ENCODE data around the gene GLS. TPM values are rescaled to one million over a fixed set of nuclear protein-coding genes. Genes with fewer than 3 reads are reported as not detected.

Gene GLS
- total and polyA plus RNA-seq, 9 of the 15 experiments (the other 6 are each of a cell fraction or from before 2014, with no cell fraction given) = 13.7 to 77.5 (median 48.2) TPM

GRCh38 chr2:191009541-191010374 is 129.1 kb downstream of the GLS start:
- Histone ChIP-seq H3K4me1 (replicated peaks in 1 of 2; ENCODE audit: control insufficient read depth in 2 of 2, insufficient read depth in 2 of 2, low read length in 2 of 2) (peaks cover 2 to 8% of the 10 kb centered on the region in 2 experiments; a peak in 3 of 5 replicates), H3K79me2 (ENCODE audit: control insufficient read depth, insufficient read depth, low read length) (peaks cover 24% of the 10 kb centered on the region), H3K9me3 (replicated peaks; ENCODE audit: control insufficient read depth, insufficient read depth, low read depth, low read length) (no peaks in the 10 kb centered on the region), H2AFZ (ENCODE audit: low read depth, low read length) (no peak overlapping the region), H3K27me3 (ENCODE audit: control insufficient read depth in 2 of 2, insufficient read depth in 2 of 2, low read length in 2 of 2) (no peaks in the 10 kb centered on the region), H3K4me2 (ENCODE audit: insufficient read depth, low read length) (no peak overlapping the region), H3K9ac (ENCODE audit: insufficient read depth in 1 of 2, low read depth in 2 of 2, low read length in 2 of 2) (no peak overlapping the region), H4K20me1 (replicated peaks; ENCODE audit: control insufficient read depth, insufficient read depth, low read length) (no peaks in the 10 kb centered on the region), H3K9me1 (ENCODE audit: control insufficient read depth, insufficient read depth, low read length) (no peaks in the 10 kb centered on the region), H3K36me3 (ENCODE audit: control insufficient read depth, insufficient read depth, low read length) (peaks cover 74% of the 10 kb centered on the region), H3K27ac (ENCODE audit: extremely low read depth, low read depth, low read length) (no peak overlapping the region), H3K4me3 (no peak overlapping the region)
- no peak for TF ChIP-seq VEZF1 (CRISPR knock-in tag; IDR thresholded peaks at IDR 0.05)
- BruUV-seq (replicated peaks) = no TSS peak
- in situ Hi-C loops (cut with MboI) = no loop called here
- ATAC-seq (no peak), DNase-seq (ENCODE audit: extremely low read depth in 1 of 4, low spot score in 3 of 4) (no peak), FAIRE-seq (no peak)
- 100% methylated on average over 4 of the region's 4 CpGs for WGBS (ENCODE audit: insufficient coverage, low coverage, missing lambda C conversion rate)
- ChIA-PET CTCF (ENCODE audit: low intra/inter-chr PET ratio) (no interaction called here), POLR2A (no interaction called here)
- intact Hi-C loops (cut with micrococcal nuclease) = no loop called here

Measured in K562 (cell line).